ENCODE results near the gene LRRN3. TPM values are rescaled to one million over a fixed set of nuclear protein-coding genes. Genes with fewer than 3 reads are reported as not detected.

LRRN3 gene
- total and polyA plus RNA-seq, 8 donors, result 3.3 to 75.1 (median 49.3) TPM

GRCh38 chr7:111150709-111151108 lies 59.8 kb downstream of the LRRN3 start:
- intact Hi-C loops (cut with DNase I), result no loop called here

GRCh38 chr7:111159426-111159825 lies 68.5 kb downstream of the LRRN3 start:
- Histone ChIP-seq H3K9me3 (no peaks in the 10 kb centered on the region), H3K27ac (no peak overlapping the region), H3K36me3 (no peaks in the 10 kb centered on the region), H3K4me3 (no peak overlapping the region), H3K27me3 (no peaks in the 10 kb centered on the region), H3K4me1 (no peaks in the 10 kb centered on the region)
- ATAC-seq, result no peak
- no peak for DNase-seq
- TF ChIP-seq CTCF (IDR thresholded peaks at IDR 0.05), result no peak
- intact Hi-C loops (cut with DNase I), result no loop called here

More at GRCh38 chr7:111150709-111151108, 59.8 kb downstream of the LRRN3 start:
- Histone ChIP-seq H3K4me1 (no peaks in the 10 kb centered on the region), H3K36me3 (no peaks in the 10 kb centered on the region), H3K27me3 (no peaks in the 10 kb centered on the region), H3K27ac (no peak overlapping the region), H3K4me3 (no peak overlapping the region), H3K9me3 (no peaks in the 10 kb centered on the region)
- DNase-seq, result no peak
- no peak for ATAC-seq
- no peak for TF ChIP-seq CTCF (IDR thresholded peaks at IDR 0.05)

- intact Hi-C loops (cut with DNase I), result no loop called here
- ATAC-seq, result no peak
- Histone ChIP-seq H3K27ac (no peak overlapping the region), H3K27me3 (no peaks in the 10 kb centered on the region), H3K36me3 (no peaks in the 10 kb centered on the region), H3K4me1 (no peaks in the 10 kb centered on the region), H3K4me3 (no peak overlapping the region), H3K9me3 (no peaks in the 10 kb centered on the region)
- DNase-seq, result no peak
- TF ChIP-seq CTCF (IDR thresholded peaks at IDR 0.05), result no peak
Measured at GRCh38 chr7:111160297-111160696, 69.4 kb downstream of the LRRN3 start.

GRCh38 chr7:111162692-111163091 lies 71.8 kb downstream of the LRRN3 start:
- DNase-seq (no peak), ATAC-seq (no peak)
- Histone ChIP-seq H3K36me3 (no peaks in the 10 kb centered on the region), H3K27me3 (no peaks in the 10 kb centered on the region), H3K9me3 (no peaks in the 10 kb centered on the region), H3K4me3 (no peak overlapping the region), H3K27ac (no peak overlapping the region), H3K4me1 (no peaks in the 10 kb centered on the region)
- TF ChIP-seq CTCF (IDR thresholded peaks at IDR 0.05), result no peak
- intact Hi-C loops (cut with DNase I), result no loop called here

GRCh38 chr7:111164442-111164841 lies 73.5 kb downstream of the LRRN3 start:
- intact Hi-C loops (cut with DNase I), result no loop called here
- Histone ChIP-seq H3K9me3 (no peaks in the 10 kb centered on the region), H3K27me3 (no peaks in the 10 kb centered on the region), H3K4me3 (no peak overlapping the region), H3K4me1 (no peaks in the 10 kb centered on the region), H3K36me3 (no peaks in the 10 kb centered on the region), H3K27ac (no peak overlapping the region)
- no peak for TF ChIP-seq CTCF (IDR thresholded peaks at IDR 0.05)
- DNase-seq (no peak), ATAC-seq (no peak)

Measured in left lung (tissue), 10 donors.